NCI-H2081 treated with DMSO at 0.1 percent for 48 hours (cell line): ENCODE measurements around the gene DUSP23.
A peak's percentile ranks its signal among the peaks of the same experiment; 100 is the strongest.

ENCODE experiments used
- DNase-seq: peaks from one replicate; lab custom pipeline; 2025; lab: John Stamatoyannopoulos, UW

DUSP23 gene

DNA sequence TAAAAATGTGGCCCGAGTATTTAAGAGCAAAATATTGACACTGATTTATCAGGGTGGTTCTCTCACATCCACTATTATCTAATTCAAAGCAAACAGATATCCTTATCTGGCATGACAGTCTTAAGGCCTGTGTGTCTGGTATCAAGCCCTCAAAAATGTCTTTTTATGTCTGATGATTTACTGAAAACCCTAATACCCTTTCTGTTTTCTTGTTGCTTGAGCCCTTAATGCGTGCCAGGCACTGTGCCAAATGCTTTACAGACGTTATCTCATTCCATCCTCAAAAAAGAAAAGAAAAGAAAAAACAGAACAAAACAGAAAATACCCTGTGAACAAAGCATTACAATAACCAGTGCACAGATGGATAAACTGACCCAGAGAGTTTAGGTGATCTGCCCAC is 5.7 kb downstream of the DUSP23 start:
- no peak for DNase-seq

DNA sequence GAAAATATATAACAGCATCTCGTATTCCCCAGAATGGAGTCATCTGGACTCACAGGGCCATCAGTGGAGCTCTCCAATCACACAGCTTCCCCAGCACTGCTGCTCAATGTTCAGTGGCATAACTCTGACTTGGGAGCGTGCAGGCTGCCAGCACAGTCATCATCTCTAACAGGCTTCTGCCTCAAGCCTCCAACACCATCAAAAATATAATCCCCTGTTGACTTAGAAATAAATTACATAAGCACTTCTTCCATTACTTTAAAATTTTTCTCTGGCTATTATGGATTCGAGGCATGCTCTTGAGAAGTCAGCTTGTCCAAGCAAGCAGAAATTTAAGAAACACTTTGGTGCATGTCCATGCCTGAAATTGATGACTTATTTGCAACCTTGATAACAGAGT is 6.2 kb downstream of the DUSP23 start:
- DNase-seq, result no peak

DNA sequence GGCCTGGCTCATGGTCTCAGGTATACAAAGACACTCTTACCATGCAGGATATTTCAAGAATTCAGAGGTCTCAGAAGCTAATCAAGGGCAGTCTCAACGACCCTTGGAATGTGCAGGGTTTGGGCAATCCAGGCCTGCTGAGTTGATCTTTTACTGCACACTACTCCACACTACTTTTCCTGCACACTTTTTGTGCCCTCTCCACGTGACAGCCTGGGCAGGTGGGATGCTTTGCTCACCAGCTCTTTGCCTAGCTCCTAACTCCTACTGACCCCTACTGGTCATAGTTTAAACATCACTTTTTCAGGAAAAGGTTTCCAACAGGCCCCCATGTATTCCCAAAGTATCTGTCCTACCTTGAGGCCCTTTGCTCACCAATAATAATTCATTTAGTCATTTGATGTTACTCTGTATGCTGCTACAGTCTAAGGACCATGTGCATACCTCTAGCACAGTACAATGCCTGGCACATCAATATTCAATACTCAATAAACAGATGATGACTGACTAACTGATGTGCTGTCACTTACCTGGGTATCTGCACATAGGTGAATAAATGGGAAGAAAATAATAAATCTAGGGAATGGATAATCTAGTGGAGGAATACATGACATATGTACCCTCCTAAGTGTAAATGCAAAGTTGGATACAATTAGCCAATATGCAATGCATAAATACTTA is 9.6 kb downstream of the DUSP23 start:
- no peak for DNase-seq

DNA sequence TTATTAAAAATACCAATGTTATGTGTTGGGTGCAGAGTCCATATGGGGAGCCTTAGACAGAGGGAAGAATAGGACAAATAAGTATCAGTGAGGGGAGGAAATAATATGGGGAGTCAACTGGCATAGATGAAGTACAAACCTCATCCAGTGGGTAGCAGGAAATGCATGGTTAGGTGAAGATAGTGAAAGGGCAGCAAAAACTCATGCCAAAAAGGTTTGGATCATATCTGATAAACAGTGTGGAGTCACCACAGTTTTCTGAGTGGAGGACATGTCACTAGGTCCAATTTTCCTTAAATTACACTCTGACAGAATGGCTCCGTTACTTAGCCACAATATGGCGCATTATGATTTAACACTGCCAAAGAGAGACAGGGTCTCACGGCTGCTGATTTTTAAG is 10.3 kb downstream of the DUSP23 start:
- DNase-seq, result no peak

DNA sequence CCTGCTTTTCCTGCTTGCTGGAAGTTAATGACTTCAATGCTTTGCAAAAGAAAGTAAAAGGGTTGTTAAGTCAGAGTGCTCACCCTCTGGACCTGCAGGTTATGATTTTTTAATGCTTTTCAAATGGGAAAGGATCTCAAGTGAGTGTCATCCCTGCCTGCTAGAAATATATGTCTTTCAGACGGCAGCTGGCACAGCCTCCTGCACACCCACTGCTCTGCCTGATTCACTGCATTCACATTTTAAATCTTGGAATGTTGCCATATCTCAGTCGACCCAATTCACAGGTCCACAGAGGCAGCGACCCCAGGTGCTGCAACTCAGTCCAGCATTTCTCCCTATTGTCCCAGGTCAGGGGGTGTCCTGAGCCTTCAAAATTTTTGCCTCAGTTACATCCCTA is 10.7 kb downstream of the DUSP23 start:
- DNase-seq, result no peak

DNA sequence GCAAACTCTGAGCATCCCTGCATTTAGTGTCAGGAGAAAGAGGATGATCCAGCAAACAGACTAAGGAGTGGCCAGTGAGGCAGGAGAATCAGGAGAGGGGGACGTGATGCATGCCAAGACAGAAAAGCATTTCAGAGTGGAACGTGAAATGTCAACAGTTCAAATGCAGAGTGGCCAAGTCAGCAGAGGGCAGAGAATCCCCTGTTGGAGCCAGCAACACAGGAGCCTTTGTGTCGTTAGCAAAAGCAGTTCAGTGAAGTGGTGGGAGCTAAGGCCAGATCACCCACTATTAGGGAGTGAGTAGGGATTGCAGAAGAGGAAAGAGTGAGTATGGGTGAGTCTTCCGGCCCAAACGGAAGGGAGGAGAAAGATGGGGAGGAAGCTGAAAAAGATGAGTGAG is 14.8 kb downstream of the DUSP23 start:
- no peak for DNase-seq

DNA sequence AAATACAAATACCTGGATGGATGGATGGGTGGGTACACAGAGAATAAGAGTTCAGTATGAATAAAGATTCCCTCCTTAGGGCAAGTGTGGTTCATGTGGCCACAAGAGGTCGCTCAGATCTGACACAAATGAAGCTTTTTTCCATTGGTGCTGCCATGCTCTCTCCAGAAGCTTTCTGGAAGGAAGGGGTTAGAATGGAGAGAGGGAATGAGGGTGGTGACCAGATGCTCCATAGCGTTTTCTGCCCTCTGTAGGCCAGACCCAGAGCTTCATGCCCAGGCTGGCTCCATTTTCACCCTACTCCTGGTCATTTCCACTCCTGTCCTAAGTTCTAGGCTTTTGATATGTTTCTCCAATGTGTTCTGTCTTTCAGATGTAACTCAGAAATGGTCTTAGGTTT is 18.1 kb downstream of the DUSP23 start:
- peak; percentile 74 for DNase-seq

DNA sequence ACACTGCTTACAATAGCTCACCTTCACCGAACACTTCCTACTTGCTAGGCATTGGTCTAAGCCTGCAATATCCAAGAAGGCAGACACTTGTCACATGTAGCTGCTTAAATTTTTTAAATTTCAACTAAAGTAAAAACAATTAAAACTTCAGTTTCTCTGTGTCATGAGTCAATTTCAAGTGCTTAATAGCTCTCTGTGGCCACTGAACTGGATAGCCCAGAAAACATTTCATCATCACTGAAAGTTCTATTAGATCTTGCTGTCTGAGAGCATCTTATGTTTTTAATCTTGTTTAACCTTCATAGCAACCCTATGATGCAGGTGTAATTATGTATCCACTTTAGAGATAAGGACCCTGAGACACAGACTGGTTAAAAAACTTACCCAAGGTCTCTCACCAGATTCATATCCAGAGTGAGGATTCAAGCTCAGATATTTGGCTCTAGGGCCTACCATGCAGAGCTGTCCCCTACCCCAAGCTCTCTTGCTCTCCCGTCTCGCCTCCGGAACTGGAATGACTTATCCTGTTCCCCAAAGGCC is 18.8 kb downstream of the DUSP23 start:
- no peak for DNase-seq

DNA sequence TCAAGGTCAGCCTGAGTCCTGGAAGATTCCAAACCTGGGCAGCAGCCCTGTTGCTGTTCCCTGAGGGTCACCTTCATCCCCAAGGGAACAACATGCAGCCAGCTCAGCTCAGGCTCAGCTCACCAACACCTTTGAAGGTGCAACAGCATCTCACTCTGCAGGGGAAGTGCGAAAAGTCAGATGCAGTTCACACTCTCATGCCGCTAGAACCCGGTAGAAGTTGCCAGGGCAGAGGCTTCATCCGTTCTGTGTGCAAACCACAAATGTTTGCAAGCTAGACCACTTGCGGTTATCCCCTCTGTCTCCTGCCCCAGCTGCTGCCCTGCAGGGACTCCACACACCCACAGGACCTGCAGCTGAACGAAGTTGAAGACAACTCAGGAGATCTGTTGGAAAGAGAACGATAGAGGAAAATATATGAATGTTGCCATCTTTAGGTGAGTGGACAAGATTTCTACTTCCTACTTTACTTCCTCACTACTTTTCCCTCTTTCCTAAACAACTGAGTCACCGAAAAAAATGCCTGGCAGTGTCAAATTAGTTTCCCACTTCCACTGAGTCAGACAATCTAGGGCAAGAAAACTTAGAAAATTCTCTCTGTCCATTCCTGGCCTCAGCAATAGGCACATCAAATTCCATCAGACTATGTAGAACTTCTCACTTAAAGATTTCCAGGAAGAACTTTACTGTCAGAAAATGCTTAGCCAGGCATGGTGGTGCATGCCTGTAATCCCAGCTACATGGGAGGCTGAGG is 19.6 kb downstream of the DUSP23 start:
- DNase-seq, result no peak

DNA sequence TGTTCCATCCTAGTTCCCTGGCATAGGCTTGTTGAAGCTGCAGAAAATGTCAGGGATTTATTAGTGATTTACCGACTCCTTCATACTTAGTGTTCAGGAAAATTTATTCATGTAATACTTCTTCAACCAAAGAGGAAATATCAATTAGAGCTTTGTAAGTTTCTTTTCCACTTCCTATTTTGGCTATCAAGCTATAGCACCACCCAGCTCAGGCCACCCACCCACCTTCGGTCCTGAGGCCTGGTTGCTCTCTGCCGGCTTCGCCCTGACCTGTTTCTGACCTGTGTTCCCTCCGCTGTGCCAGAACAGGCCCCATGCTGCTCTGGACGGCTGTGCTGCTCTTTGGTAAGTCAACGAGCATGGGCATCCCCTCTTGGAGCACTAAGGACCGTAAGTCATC is 21.3 kb downstream of the DUSP23 start, which contains the start of gene FCRL6:
TSS of gene FCRL6 (plus strand) at position 250 of the 400 bp plus-strand sequence. CDS start at position 315, 65 bp downstream.
- DNase-seq, result no peak

DNA sequence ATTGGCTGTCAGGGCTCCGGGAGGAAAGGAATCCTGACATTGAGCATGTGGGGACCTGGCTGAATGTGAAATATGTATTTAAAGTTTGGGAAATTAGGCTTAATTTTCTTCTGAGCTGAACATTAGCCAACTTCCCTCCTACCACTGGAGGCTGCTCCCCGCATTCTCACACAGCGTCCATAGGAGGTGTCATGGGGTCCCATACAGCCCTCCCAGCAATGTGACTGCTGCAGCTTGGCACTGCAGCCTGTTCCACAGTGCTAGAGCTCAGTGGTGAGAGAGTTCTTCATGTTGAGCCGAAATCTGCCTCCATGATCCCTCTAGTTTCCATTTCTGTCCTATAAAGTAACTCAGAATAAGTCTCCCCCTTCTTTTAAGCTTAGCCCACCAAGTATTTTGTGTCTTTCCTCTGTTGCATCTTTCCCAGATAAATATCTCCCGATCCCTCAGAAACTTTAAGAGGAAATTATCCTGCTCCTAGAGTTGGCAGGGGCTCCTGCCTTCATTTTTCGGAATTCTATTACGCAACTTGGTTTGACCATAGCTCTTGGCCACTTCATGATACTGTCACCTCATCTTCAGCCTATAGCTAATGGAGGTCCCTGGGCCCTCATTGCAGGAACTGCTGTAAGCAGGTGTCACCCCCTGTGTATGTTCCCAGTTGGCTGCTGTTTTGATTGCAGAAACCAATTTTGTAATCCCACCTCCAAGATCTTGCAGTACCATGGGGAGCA is 23.4 kb downstream of the DUSP23 start:
- no peak for DNase-seq

DNA sequence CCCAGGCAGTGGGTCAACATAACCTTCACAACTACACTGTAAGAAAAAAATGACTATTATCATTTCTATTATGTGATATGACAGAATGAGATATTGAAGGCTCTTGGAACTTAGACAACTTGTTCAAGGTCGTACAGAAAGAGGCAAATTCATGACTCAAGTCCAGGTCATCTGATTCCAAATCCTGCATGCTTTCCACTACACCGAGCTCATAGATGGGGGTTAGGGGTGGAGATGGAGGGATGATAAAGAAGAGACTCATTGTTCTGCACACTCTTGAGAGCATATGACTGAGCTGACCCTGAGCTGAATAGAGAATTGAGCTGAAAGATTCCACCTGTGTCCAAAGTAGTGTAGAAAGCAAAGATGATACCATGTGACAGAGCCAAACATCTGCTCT is 24.2 kb downstream of the DUSP23 start:
- no peak for DNase-seq

DNA sequence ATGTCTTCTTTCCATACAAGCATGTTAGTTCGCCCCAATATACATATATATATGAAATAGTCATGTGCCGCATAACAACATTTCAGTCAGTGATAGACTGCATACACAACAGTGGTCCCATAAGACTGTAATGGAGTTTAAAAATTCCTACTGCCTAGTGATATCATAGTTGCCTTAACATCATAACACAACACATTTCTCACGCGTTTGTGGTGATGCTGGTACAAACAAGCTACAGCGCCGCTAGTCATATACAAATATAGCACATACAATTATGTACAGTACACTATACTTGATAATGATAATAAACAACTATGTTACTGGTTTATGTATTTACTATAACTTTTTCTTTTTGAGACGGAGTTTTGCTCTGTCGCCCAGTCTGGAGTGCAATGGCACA is 35.2 kb downstream of the DUSP23 start:
- no peak for DNase-seq

DNA sequence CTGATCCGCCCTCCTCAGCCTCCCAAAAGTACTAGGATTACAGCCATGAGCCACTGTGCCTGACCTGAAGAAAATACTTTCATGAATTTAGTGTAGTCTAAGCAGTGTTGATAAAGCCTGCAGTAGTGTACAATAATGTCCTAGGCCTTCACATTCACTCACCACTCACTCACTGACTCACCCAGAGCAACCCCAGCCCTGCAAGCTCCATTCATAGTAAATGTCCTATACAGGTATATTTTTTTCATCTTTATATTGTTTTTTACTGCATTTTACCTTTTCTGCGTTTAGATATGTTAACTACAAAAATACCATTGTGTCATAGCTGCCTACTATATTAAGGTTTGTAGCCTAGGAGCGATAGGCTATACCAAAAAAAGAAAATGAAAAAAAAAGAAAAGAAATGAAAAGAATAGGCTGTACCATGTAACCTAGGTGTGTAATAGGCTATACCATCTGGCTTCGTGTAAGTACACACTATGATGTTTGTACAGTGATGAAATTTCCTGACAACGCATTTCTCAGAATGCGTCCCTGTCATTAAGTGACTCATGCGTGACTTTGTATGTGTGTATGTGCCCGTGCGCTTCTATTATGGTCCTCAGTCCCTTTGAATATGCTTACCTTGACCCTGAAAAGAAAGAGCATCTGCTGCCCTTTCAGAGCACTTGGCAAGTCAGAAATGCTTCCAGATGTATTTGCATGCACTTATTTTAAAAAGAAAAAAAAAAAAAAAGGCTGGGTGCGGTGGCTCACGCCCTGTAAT is 36.7 kb downstream of the DUSP23 start:
- peak; percentile 93 for DNase-seq

DNA sequence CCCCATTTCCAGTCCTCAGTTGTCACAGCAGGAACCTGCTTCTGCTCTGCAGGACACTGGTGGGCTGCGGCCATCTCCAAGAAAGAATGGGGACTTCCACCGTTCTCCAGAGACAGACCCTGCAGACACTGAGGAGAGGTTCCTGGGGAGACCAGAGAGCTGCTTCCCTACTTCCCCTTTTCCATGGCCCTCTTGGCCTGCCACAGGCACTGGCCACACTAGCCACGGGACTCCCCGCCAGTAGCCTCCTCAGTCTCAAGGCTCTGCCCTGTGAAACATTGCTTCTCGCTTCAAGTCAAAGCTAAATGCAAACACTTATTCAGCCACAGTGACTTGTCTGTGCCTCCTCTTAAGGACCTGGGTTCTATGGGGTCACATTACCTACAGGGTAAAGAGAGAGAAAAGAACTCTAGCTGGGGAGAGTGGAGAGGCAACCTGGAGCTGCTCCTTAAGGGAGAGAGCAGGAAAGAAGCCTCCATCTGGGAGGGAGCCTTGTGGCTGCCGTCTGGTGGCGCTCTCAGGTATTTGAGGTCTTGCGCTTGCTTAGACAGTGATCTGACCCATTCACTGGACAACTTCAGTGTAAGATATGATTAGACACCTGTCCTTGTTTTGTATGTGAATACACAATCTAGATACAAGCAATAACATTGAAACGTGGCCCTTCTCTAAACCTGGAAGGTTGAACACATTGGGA is 40.6 kb downstream of the DUSP23 start:
- no peak for DNase-seq

DNA sequence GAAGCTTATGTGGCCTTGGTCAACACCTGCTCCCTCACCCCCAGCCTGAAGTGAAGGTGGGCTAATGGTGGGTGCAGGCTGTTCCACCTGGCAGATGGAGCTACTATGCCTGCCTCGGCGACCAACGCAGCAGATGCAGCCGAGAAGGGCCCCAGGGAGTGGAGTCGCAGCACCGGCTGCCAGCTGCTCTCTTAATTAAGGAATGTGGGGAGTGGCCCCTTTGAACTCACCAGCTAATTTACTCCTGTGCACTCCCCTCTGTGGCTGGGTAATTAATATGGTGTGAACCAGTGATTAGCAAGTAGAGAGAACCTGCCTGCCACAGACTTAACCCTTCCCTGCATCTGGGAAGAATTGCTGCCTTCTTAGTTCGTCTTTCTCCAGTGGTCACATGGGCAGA is 42.6 kb downstream of the DUSP23 start:
- peak; percentile 40 for DNase-seq

DNA sequence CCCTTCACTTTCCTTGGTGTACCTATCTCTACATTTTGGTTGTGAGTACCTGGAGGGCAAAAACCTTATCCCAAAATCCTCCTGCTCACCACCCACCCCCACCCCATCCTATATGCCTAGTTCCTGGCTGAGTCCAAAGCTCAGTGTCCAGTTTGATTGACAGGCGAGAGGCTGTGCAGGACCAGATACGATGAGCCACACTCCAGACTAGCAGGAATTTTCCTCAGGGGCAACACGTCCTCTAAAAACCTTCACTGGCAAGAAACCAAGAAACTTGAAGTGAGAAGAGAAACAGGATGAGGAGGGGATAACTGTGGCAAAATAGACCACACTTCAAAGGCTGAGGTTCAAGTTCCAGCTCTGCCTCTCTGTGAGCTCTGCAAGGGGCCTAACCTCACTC is 44.8 kb downstream of the DUSP23 start:
- no peak for DNase-seq

DNA sequence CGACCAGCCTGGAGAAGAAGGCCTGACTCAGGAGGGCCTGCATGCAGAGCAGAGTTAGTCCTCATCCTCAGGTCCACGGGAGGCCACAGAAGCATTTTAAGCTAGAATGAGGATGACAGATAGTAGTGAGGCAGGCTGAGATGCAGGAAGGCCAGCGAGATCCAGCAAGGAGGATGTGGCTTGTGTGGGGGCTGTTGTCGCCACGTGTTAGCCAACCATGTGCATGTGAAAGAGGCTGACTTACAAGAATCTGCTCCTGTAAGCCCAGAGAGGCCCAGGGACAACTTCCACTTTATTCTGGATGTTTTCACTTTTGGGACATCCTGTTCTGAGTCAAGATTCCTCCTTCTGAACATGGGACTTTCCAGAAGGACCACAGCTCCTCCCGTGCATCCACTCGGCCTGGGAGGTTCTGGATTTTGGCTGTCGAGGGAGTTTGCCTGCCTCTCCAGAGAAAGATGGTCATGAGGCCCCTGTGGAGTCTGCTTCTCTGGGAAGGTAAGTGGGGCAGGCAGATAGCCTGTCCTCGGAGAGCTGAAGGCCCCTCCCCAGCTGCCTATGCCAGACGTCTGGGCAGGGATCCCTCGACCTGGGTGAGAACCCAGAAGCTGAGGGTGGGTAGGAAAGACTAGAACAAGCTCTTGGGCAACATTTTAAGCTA is 45.8 kb downstream of the DUSP23 start, which contains the start of gene SLAMF8:
TSS of gene SLAMF8 (plus strand) at position 433 of the 661 bp plus-strand sequence. CDS start at position 459, 26 bp downstream.
- DNase-seq, result no peak

DNA sequence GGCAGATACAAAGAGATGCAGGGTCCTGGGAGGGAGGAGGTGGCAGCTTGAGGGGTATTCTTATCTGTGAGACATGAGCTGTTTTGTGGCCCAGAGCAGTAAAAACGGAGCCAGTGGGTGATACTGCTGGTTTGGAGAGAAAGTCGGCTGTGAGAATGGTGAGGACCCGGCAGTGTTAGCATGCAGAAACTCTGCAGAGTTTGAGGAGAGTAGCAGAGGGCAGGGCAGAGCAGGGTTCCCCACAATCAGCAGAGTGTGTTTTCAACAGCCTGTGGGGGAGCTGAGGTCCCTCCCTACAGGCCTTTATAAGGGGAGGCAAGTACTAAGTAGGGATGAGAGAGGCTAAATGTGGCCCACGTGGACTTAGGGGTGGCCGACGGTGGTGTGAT is 46.3 kb downstream of the DUSP23 start:
- DNase-seq, result no peak

DNA sequence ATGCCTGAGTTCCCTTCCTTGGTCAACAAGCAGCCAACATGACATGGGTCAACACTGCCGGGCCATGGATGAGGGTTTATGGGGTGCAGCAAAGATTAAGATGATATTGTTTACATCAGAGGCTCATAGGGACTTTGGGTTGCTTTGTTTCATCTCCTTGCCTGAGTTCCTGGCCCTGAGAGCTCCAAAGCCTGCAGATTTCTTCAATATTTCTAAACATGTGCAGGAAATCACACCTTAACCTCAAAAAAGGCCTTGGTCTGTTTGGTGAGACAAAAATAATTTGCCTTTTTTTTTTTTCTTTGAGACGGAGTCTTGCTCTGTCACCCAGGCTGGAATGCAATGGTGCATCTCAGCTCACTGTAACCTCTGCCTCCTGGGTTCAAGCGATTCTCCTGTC is 46.8 kb downstream of the DUSP23 start:
- no peak for DNase-seq

DNA sequence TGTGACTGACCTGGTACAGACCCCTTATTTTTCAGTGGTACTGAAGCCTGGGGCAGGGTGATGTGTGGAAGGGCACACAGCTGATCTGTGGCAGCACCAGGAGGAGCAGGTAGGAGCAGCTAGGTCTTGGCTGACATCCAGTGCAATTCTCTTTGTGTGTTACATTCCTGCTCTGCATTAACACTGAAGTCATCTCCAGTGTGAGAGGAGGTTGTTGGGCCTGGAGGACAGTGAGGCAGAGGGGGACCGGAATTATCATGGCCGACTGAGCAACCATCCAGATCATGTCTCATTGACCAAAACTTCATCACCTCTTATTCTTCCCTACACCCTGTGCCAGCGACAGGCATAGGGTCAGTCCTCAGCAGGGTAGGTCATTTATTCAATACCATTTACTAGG is 47.4 kb downstream of the DUSP23 start:
- no peak for DNase-seq
